Measurements from ENCODE around the gene NOTCH2.

The NOTCH2 gene

GRCh38 chr1:119943216-119943615 is 126.2 kb downstream of the NOTCH2 start:
- no peak for DNase-seq (ENCODE audit: low spot score)

GRCh38 chr1:119941392-119941791 is 128.1 kb downstream of the NOTCH2 start:
- DNase-seq (ENCODE audit: low spot score), result no peak

- DNase-seq (ENCODE audit: low spot score), result no peak
These were observed 128.8 kb downstream of the NOTCH2 start for GRCh38 chr1:119940697-119941096.

- no peak for DNase-seq (ENCODE audit: low spot score)
These were observed 132.3 kb downstream of the NOTCH2 start for GRCh38 chr1:119937198-119937597.

GRCh38 chr1:119935915-119936314 is 133.5 kb downstream of the NOTCH2 start:
- DNase-seq (ENCODE audit: low spot score), result no peak

GRCh38 chr1:119935373-119935772 is 134.1 kb downstream of the NOTCH2 start:
- no peak for DNase-seq (ENCODE audit: low spot score)

GRCh38 chr1:119933397-119933796 is 136.1 kb downstream of the NOTCH2 start:
- DNase-seq (ENCODE audit: low spot score), result no peak

GRCh38 chr1:119929643-119930315 is 139.7 kb downstream of the NOTCH2 start:
- no peak for DNase-seq (ENCODE audit: low spot score)

GRCh38 chr1:119926553-119926952 is 142.9 kb downstream of the NOTCH2 start:
- DNase-seq (ENCODE audit: low spot score), result no peak

GRCh38 chr1:119924948-119925898 is 144.2 kb downstream of the NOTCH2 start:
- no peak for DNase-seq (ENCODE audit: low spot score)

- DNase-seq (ENCODE audit: low spot score), result no peak
These were observed 149.1 kb downstream of the NOTCH2 start for GRCh38 chr1:119920104-119920968.

GRCh38 chr1:119919241-119919640 is 150.2 kb downstream of the NOTCH2 start:
- no peak for DNase-seq (ENCODE audit: low spot score)

- DNase-seq (ENCODE audit: low spot score), result no peak
These were observed 151.2 kb downstream of the NOTCH2 start for GRCh38 chr1:119918301-119918700.

GRCh38 chr1:119917304-119918055 is 152.0 kb downstream of the NOTCH2 start:
- no peak for DNase-seq (ENCODE audit: low spot score)

- no peak for DNase-seq (ENCODE audit: low spot score)
These were observed 153.9 kb downstream of the NOTCH2 start for GRCh38 chr1:119915517-119915916.

GRCh38 chr1:119914071-119914470 is 155.4 kb downstream of the NOTCH2 start:
- DNase-seq (ENCODE audit: low spot score), result no peak

GRCh38 chr1:119912963-119913362 is 156.5 kb downstream of the NOTCH2 start:
- DNase-seq (ENCODE audit: low spot score), result no peak

GRCh38 chr1:119911775-119912174 is 157.7 kb downstream of the NOTCH2 start:
- DNase-seq (ENCODE audit: low spot score), result no peak

- no peak for DNase-seq (ENCODE audit: low spot score)
These were observed 158.8 kb downstream of the NOTCH2 start for GRCh38 chr1:119910618-119911017.

GRCh38 chr1:119909890-119910596 is 159.4 kb downstream of the NOTCH2 start:
- DNase-seq (ENCODE audit: low spot score), result no peak

GRCh38 chr1:119908661-119909060 is 160.8 kb downstream of the NOTCH2 start:
- no peak for DNase-seq (ENCODE audit: low spot score)

All from putamen (tissue), 1 donor.